HG03196 (cell line): Measurements from ENCODE around the gene GPR183.
"Not testable (repeated sequence)": the region's sequence is repeated elsewhere in the genome, so short reads cannot be mapped to it uniquely, and the experiment has no call there.

Experiments
- ATAC-seq: cut with Tn5 transposase; IDR thresholded peaks from one replicate; pipeline ENCODE4 v1.9.1; 2021; ENCODE audit not compliant: unreplicated experiment

The GPR183 gene

DNA sequence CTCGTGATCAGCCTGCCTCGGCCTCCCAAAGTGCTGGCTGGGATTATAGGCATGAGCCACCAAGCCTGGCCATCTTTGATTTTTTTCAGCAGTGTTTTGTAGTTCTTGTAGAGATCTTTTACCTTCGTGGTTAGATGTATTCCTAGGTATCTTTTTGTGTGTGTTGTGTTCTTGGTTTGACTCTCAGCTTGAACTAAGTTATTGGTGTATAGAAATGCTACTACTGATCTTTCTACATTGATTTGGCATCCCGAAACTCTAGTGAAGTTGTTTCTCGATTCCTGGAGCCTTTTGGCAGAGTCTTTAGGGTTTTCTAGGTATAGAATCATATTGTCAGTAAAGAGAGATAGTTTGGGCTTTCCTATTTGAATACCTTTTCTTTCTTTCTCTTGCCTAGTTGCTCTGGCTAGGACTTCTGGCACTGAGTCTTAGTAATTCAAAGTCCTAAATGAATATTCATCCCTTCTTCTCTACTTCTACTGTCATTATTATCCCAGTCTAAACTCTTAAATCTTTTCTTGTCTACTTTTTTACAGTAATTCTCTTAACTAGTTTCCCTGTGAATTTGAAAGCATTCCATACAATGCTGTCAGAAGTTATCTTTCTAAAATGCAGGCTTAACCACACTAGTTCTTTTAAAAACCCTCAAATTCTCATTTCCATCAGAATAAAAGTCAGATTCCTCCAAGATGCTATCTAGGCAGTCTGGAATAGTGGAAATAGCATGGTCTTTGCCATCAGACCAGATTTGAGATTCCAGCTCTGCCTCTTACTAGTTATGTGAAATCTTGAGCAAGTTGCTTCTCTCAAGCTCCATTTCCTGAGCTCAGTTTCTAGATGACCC, 56.0 kb downstream of the GPR183 start:
- no peak for ATAC-seq

GRCh38 chr13:99249606-99250005, 57.6 kb downstream of the GPR183 start:
- ATAC-seq = not testable (repeated sequence)

DNA sequence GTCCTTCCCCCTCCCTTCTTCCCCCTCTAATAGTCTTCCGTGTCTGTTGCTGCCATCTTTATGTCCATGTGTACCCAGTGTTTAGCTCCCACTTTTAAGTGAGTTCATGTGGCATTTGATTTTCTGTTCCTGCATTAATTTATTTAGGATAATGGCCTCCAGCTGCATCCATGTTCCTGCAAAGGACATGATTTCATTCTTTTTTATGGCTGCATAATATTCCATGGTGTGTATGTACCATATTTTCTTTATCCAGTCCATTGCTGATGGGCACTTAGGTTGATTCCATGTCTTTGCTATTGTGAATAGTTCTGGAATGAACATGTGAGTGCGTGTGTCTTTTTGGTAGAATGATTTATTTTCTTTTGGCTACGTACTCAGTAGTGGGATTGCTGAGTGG, 58.0 kb downstream of the GPR183 start:
- ATAC-seq = not testable (repeated sequence)

- ATAC-seq = no peak
These were observed 61.1 kb downstream of the GPR183 start for GRCh38 chr13:99246100-99246499.
